Endodermal cell (in vitro differentiated cells): ENCODE results near the gene SOX6. TPM values are rescaled to one million over a fixed set of nuclear protein-coding genes. Genes with fewer than 3 reads are reported as not detected.

Source experiments
- DNase-seq: peaks from one replicate; pipeline ENCODE4 v3.0.0-alpha.2; 2017
- H3K27ac ChIP-seq: 2 replicates; pipeline ENCODE4 v1.5.1; 2013; ENCODE audit warnings: mild to moderate bottlenecking, low read depth, low read length, moderate library complexity
- H3K27me3 ChIP-seq: 2 replicates; pipeline ENCODE4 v1.6.1; 2013; ENCODE audit warnings: mild to moderate bottlenecking, low read length, moderate library complexity; ENCODE audit not compliant: insufficient read depth, control insufficient read depth, poor library complexity, severe bottlenecking
- H3K36me3 ChIP-seq: 2 replicates; pipeline ENCODE4 v1.7.0; 2013; ENCODE audit warnings: mild to moderate bottlenecking, low read length, moderate library complexity; ENCODE audit not compliant: control insufficient read depth, insufficient read depth
- H3K4me1 ChIP-seq: one replicate; pipeline ENCODE4 v1.7.0; 2013; ENCODE audit warnings: low read length; ENCODE audit not compliant: control insufficient read depth, insufficient read depth
- H3K4me3 ChIP-seq: 2 replicates; pipeline ENCODE4 v1.5.1; 2013; ENCODE audit warnings: mild to moderate bottlenecking, low read length, moderate library complexity
- H3K9ac ChIP-seq: 2 replicates; pipeline ENCODE4 v1.6.1; 2013; ENCODE audit warnings: mild to moderate bottlenecking, low read length, moderate library complexity; ENCODE audit not compliant: poor library complexity, severe bottlenecking; ENCODE audit errors: extremely low read depth
- H3K9me3 ChIP-seq: 2 replicates; pipeline ENCODE4 v1.6.1; 2013; ENCODE audit warnings: mild to moderate bottlenecking, low read length, moderate library complexity; ENCODE audit not compliant: control insufficient read depth
- H3K27ac Mint-ChIP-seq: 2 replicates; pipeline ENCODE4 v1.8.0; 2020; ENCODE audit warnings: mixed read lengths
- H3K27me3 Mint-ChIP-seq: 2 replicates; pipeline ENCODE4 v1.8.0; 2021; ENCODE audit warnings: mild to moderate bottlenecking, mixed read lengths; ENCODE audit not compliant: insufficient read depth
- H3K36me3 Mint-ChIP-seq: 2 replicates; pipeline ENCODE4 v1.8.0; 2020; ENCODE audit warnings: low read depth, mixed read lengths
- H3K4me1 Mint-ChIP-seq: 2 replicates; pipeline ENCODE4 v1.8.0; 2020; ENCODE audit warnings: mixed read lengths
- H3K4me3 Mint-ChIP-seq: 2 replicates; pipeline ENCODE4 v1.8.0; 2020; ENCODE audit warnings: mild to moderate bottlenecking, moderate library complexity, mixed read lengths
- H3K9me3 Mint-ChIP-seq: 2 replicates; pipeline ENCODE4 v1.8.0; 2020; ENCODE audit warnings: mild to moderate bottlenecking, mixed read lengths
- WGBS, 2 experiments: methylation state at CpG; one replicate each; pipeline versions ENCODE4 v1.1.5 to v1.1.7; 2013; ENCODE audit warnings: missing lambda C conversion rate in 2 of 2, mixed read lengths in 1 of 2; ENCODE audit not compliant: insufficient coverage in 1 of 2, insufficient read length in 1 of 2; 5-methylcytosine and 5-hydroxymethylcytosine counted together
- total RNA-seq, 2 donors: library from RNA; stranded (reverse); fragmentation: NEBNext Ultra II Directional in 1 of 2; extraction: Animal tissue kit (Norgen Biotek cat#: 25700) in 1 of 2; gene quantifications; 2 replicates in 1 of 2; 3 replicates in 1 of 2; pipeline ENCODE4 v1.2.1, GENCODE V29; 2021
- TF ChIP-seq, protein P1 (sequence below): fragments of 200-600 bp; sonication (generic); conservative IDR thresholded peaks from 2 replicates; pipeline ENCODE4 v1.5.0; 2021; ENCODE audit warnings: antibody characterized with exemption, mild to moderate bottlenecking

SOX6 gene
- total RNA-seq, 2 donors from 2014 or later: 0.13 to 0.20 TPM

DNA sequence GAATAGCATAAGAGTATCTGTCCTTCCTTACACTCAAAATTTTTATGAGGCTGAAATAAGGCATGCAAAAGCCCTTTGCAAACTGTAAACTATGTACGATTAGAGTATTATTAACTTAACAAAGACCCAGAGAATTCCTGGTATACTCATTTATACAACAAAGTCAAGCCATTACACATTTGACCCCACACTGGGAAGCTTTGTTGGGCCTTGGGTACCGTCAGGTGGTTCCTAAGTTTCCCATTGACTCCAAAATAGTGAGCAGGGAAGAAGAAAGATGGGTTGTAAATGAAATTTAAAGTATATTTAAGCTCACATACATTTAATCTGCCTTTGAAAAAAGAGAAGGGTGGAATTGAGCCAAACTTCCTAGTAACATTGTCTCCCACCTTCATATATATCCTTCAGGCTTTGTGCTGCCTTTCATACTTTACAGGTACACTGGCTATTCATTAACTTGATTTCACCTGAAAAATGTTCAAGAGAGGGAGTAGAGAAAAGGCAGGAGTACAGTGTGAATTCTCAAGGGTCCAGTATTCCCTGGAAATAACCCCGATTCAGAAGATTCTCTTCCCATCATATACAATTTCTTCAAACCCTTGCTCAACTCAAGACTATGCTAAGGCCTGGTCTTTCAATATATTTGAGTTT, 68.6 kb downstream of the SOX6 start:
- no peak overlapping the region for H3K9ac ChIP-seq
- WGBS, 2 experiments: 81% methylated on average over 2 of the region's 3 CpGs; no CpG with 5 or more reads in 1 of the 2 experiments
- Mint-ChIP-seq H3K27me3 (no peaks in the 10 kb centered on the region), H3K36me3 (no peaks in the 10 kb centered on the region), H3K27ac (no peak overlapping the region), H3K4me1 (no peaks in the 10 kb centered on the region), H3K4me3 (no peak overlapping the region), H3K9me3 (no peaks in the 10 kb centered on the region)
- no peak for DNase-seq
- H3K27ac ChIP-seq: no peak overlapping the region
- H3K27me3 ChIP-seq: no peaks in the 10 kb centered on the region
- TF ChIP-seq, protein P1, sequence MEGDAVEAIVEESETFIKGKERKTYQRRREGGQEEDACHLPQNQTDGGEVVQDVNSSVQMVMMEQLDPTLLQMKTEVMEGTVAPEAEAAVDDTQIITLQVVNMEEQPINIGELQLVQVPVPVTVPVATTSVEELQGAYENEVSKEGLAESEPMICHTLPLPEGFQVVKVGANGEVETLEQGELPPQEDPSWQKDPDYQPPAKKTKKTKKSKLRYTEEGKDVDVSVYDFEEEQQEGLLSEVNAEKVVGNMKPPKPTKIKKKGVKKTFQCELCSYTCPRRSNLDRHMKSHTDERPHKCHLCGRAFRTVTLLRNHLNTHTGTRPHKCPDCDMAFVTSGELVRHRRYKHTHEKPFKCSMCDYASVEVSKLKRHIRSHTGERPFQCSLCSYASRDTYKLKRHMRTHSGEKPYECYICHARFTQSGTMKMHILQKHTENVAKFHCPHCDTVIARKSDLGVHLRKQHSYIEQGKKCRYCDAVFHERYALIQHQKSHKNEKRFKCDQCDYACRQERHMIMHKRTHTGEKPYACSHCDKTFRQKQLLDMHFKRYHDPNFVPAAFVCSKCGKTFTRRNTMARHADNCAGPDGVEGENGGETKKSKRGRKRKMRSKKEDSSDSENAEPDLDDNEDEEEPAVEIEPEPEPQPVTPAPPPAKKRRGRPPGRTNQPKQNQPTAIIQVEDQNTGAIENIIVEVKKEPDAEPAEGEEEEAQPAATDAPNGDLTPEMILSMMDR: no peak
- no peaks in the 10 kb centered on the region for H3K9me3 ChIP-seq
- H3K4me3 ChIP-seq: no peak overlapping the region
- H3K4me1 ChIP-seq: no peaks in the 10 kb centered on the region
- no peaks in the 10 kb centered on the region for H3K36me3 ChIP-seq

DNA sequence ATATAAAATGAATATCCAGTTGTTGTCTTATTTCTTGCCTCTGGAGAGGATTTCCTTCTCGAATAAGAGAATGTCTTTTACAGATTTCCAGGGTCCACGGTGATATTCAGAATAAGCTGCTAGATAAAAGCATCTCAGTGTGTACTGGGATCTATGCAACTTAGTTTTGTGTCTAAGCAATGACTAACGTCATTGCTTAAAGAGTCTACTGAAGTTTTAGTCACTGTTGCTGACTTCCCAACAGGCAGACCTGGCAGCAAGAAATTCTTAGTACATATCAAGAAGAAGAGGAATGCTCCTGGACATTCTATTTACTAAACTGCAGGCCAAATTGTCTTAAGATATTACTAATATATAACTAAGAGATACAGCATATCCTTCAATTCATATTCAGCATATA, 70.3 kb downstream of the SOX6 start:
- H3K27ac ChIP-seq: no peak overlapping the region
- H3K9me3 ChIP-seq: no peaks in the 10 kb centered on the region
- WGBS, 2 experiments: 55 to 94% methylated on average over 2 to 3 of the region's 3 CpGs
- H3K4me3 Mint-ChIP-seq: no peak overlapping the region
- H3K27me3 Mint-ChIP-seq: no peaks in the 10 kb centered on the region
- H3K27ac Mint-ChIP-seq: no peak overlapping the region
- TF ChIP-seq, protein P1: no peak
- H3K27me3 ChIP-seq: no peaks in the 10 kb centered on the region
- H3K4me1 ChIP-seq: no peaks in the 10 kb centered on the region
- no peak overlapping the region for H3K4me3 ChIP-seq
- no peaks in the 10 kb centered on the region for H3K36me3 ChIP-seq
- no peaks in the 10 kb centered on the region for H3K9me3 Mint-ChIP-seq
- DNase-seq: no peak
- H3K36me3 Mint-ChIP-seq: no peaks in the 10 kb centered on the region
- no peak overlapping the region for H3K9ac ChIP-seq
- no peaks in the 10 kb centered on the region for H3K4me1 Mint-ChIP-seq

DNA sequence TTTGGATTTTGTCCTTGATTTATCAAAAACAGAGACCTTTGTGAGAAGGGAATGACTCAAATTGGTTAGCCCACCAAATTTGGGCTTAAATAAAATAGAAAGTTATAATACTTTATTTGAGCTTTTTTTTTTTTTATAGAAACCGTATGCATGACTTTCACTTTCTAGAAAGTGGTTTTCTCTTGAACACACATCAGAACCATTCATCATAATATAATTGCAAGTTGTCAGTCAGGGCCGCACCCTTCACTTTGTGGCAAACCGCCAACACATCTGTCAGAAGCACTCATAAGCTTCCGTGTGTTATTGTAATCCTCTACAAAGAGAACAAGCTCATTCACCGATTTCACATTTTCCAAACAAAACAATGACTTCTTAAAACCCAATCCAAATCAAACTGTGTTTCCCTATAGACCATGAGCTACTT, 76.1 kb downstream of the SOX6 start:
- Mint-ChIP-seq H3K4me1 (no peaks in the 10 kb centered on the region), H3K27ac (no peak overlapping the region), H3K27me3 (no peaks in the 10 kb centered on the region), H3K4me3 (no peak overlapping the region), H3K9me3 (no peaks in the 10 kb centered on the region), H3K36me3 (no peaks in the 10 kb centered on the region)
- Histone ChIP-seq H3K27ac (no peak overlapping the region), H3K4me3 (no peak overlapping the region), H3K4me1 (no peaks in the 10 kb centered on the region), H3K9me3 (no peaks in the 10 kb centered on the region), H3K9ac (no peak overlapping the region), H3K36me3 (no peaks in the 10 kb centered on the region), H3K27me3 (no peaks in the 10 kb centered on the region)
- 92 to 93% methylated on average over 5 of the region's 5 CpGs for WGBS, 2 experiments
- DNase-seq: no peak
- TF ChIP-seq, protein P1: no peak
